HG03280 (cell line): ENCODE results near the gene NFRKB.

ENCODE experiments used
- ATAC-seq: cut with Tn5 transposase; IDR thresholded peaks from one replicate; pipeline ENCODE4 v1.9.1; 2021; ENCODE audit warnings: mild to moderate bottlenecking, moderate library complexity; ENCODE audit not compliant: unreplicated experiment

NFRKB gene

DNA sequence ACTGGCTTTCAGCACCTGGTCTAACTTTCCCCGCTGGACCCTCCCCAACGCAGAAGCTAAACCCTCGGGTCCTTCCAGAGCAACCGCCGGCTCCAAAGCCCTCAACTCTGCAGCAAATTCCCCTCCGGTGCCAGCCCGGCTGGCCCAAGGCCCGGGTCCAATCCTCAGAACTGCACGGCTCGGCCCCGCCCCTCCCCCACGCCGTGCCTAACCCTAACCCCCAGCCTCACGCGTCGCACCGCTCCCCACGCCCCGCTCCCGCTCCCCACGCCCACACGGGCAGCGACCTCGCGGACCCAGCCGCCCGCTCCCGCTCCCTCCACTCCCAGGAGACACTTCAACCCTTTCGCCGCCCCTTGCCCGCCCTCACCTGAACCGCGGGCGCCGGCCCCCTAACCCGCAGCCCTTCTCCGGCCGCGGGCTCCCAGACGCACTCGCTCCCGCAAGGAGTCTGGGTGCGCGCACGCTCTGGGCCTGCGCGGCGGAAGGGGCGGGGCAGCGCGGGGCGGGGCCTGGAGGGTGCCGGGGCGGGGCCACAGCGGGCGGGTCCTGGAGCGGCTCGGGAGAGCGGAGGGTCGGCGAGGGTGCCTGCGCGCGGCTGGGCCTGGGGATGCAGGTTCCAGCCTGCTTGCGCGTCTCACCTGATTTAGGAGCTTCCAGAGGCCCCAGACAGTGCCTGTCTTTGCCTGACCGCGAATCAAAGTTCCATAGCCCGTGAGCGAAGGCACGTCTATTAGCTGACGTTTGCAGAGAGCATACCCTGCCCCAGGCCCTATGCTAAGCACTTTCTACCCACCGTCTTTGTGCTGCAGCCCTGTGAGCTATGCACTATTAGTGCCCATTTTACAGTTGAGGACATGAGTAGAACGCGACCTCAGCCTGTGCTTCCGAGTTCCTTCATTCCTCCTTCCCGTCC lies at the start of gene NFRKB:
TSS of gene NFRKB (minus strand) at position 453 of the 916 bp plus-strand sequence. CDS start 2,729 bp downstream, outside the sequence.
- peak; percentile 97 for ATAC-seq

GRCh38 chr11:129944696-129945095 lies 49.3 kb upstream of the NFRKB start:
- no peak for ATAC-seq

DNA sequence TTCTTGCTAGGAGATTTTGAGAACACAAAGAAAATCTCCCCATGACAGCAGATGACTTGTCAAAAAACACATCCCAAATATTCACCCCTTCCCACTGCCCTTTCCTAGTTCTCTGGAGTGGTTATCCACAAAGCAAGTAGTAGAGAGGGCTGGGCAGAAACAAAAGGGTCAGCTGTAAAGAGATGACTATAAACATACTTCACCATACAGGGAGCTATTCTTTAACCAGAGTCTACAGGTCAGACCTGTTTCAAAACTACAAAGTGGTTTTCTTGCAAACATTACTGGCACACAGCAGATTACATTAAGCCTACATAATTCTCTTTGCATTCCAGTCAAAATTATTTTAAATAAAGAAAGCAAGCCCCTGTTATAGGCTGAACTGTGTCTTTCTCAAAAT lies 47.7 kb upstream of the NFRKB start:
- ATAC-seq = no peak

- ATAC-seq = no peak
Measured at GRCh38 chr11:129939510-129939909, 44.1 kb upstream of the NFRKB start.

- no peak for ATAC-seq
Measured at GRCh38 chr11:129938764-129939163, 43.4 kb upstream of the NFRKB start.

GRCh38 chr11:129937592-129938238 lies 42.3 kb upstream of the NFRKB start:
- ATAC-seq = no peak

- no peak for ATAC-seq
Measured at GRCh38 chr11:129935723-129936122, 40.3 kb upstream of the NFRKB start.

GRCh38 chr11:129933891-129934290 lies 38.5 kb upstream of the NFRKB start:
- ATAC-seq = no peak

DNA sequence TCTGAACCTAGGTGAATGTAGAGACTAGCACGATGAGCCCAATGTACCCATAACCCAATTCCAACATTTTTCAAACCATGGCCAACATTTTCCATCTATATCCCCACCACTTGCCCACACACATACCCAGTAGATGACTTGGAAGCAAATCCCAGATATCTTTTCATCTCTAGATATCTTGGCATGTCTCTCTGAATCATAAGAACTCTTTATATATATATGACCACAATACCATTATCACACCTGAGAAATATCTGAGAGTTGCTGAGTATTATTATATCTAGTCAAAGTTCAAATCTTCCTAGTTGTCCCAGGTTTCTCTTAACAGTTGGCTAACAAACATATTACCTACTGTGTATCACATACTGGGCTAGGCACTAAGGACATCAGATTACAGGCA lies 37.9 kb upstream of the NFRKB start:
- no peak for ATAC-seq

- ATAC-seq = no peak
Measured at GRCh38 chr11:129932381-129933067, 37.1 kb upstream of the NFRKB start.

GRCh38 chr11:129930743-129931142 lies 35.4 kb upstream of the NFRKB start:
- no peak for ATAC-seq

DNA sequence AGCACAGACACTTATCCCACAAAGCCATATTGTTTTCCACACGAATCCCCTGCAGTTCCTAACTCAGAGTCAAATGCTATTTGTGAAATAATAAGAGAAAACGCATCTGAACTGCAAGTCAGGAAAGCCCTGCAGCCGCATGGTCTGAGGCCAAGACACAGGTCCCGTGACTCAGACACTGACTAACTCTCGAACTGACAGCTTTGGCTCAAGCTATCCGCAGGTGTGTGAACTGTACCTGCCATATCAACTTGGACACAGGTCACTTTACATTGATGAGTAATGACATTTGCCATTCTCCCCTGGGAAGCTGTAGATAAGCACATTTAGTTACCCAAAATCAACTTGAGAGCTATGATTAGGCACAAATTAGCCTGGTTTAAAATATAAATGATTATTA lies 34.9 kb upstream of the NFRKB start:
- no peak for ATAC-seq

DNA sequence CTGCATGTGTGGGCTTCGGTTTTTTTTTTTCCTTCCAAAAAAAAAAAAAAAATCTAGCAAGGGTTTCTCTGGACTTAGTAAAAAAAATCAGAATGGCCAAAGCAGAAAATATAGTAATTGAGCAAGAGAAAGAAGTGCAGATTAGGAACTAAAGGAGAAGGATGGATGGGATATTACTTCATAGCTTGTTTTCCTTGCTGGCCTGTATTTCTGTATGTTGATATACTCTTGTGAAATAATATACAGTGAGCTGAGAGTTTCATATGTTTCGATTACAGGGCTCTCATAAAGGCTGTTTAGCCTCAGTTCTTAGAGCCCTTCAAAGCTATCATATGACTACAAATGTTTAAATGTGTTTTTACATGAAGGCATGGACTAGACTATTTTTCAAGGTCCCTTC lies 34.3 kb upstream of the NFRKB start:
- no peak for ATAC-seq

DNA sequence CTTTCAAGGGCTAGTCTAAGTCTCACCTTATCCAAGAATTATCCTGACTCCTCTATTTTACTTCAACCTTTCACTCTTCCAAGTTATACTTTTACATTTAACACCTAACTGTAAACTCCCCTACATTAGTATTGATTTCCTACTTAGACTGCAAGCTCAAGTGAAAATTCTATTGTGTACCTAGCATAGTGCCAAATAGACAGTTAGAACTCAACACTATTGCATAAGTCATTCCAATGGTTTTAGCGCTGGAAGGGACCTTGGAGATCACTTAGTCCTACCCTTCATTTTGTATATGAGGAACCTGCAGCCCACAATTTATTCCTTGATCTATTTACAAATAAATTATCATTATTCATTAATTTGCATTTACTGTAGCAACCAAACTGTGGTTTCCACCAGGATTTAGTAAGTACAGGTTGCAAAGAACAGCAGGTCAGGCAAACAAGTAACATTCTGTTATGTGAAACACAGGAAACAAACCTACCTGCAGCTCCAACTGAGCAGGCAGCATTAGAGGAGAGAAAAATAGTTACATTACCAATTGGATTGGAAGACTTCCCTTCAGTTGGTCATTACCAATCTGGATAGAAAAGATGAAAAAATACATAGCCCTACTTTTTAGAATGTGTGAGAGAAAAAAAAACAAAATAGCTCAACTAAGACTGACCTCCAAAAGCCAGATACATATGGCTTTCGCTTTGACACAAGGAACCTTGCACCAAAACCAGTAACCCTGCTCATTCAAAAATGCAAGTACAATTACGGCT lies 33.7 kb upstream of the NFRKB start:
- ATAC-seq = no peak

DNA sequence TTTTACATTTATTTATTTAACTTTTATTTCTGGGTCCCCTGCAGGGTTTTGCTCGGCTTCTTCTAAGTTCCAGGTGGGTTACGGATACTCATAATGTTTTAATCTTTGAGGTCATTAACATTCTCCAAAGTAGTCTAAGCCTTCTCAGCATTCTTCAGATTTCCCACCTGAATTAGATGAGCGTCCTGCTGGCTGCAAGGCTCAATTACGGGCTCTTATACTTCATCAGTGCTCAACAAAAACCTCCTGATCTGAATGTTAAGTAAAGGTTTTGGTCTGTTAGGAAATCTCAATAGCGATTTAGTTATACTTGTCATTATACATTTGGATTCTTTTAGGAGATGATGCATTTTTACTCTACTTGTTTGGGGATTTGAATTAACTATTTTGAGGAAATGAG lies 27.3 kb upstream of the NFRKB start:
- no peak for ATAC-seq

- ATAC-seq = no peak
Measured at GRCh38 chr11:129918361-129918760, 23.0 kb upstream of the NFRKB start.

- ATAC-seq = no peak
Measured at GRCh38 chr11:129917231-129917630, 21.9 kb upstream of the NFRKB start.

GRCh38 chr11:129911298-129911697 lies 15.9 kb upstream of the NFRKB start:
- ATAC-seq = no peak

DNA sequence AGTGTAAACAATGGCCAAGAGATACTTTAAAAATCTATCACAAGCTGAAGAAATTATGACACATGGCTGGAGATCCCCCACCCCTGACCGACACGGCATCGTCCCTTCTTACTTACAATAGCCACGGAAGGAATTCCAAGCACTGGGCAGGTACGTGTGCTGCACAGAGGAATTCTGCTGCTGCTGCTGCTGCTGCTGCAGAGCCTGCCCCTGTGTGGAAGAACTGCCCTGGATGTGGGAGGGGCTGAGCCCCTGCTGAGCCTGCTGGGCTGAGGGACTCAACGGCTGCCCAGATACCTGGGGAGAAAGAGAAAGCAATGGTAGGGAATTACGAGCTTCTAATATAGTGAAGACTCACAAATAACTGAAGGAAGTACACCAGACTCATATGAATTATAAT lies 15.0 kb upstream of the NFRKB start:
- no peak for ATAC-seq

- no peak for ATAC-seq
Measured at GRCh38 chr11:129905402-129905801, 10.0 kb upstream of the NFRKB start.

DNA sequence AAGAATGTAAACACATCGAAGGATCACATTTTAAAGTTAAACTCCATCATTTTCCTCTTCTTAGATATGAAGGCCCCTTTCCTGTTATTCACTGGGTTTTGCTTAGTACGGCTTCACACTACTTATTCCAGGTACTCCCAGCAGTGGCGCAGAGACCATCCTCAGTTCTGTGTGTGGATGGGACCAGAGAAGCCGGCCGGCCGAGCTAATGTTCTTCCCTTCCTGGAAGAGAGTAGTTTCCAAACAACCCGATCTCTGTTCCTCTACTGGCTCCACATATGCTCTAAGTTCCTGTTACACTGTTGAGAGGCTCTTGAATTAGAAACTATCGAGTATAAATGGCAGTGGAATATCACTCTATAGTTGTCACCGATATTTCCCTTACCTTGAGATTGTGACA lies 684 bp upstream of the NFRKB start:
- no peak for ATAC-seq
